Activated CD4-positive, alpha-beta T cell treated with anti-CD3 and anti-CD28 coated beads, Interleukin-2, amount 10 ng/mL, durations not matched to agents 24 days and 14 days (primary cell): ENCODE data around the gene EPC2. TPM values are rescaled to one million over a fixed set of nuclear protein-coding genes. Genes with fewer than 3 reads are reported as not detected.
A peak's percentile ranks its signal among the peaks of the same experiment; 100 is the strongest.
"Not testable (repeated sequence)": the region's sequence is repeated elsewhere in the genome, so short reads cannot be mapped to it uniquely, and the experiment has no call there.

Experiments
- DNase-seq: peaks from one replicate; pipeline ENCODE4 v3.0.0; 2022
- H3K27ac Mint-ChIP-seq: one replicate; pipeline ENCODE4 v1.8.0; 2022; ENCODE audit warnings: mild to moderate bottlenecking, mixed read lengths
- H3K27me3 Mint-ChIP-seq: one replicate; pipeline ENCODE4 v1.8.0; 2022; ENCODE audit warnings: mixed read lengths
- H3K36me3 Mint-ChIP-seq: one replicate; pipeline ENCODE4 v1.8.0; 2022; ENCODE audit warnings: low read depth, mild to moderate bottlenecking, mixed read lengths
- H3K4me1 Mint-ChIP-seq: one replicate; pipeline ENCODE4 v1.8.0; 2021; ENCODE audit warnings: mixed read lengths
- H3K4me3 Mint-ChIP-seq: one replicate; pipeline ENCODE4 v1.8.0; 2022; ENCODE audit warnings: mild to moderate bottlenecking, moderate library complexity, mixed read lengths
- H3K9me3 Mint-ChIP-seq: one replicate; pipeline ENCODE4 v1.8.0; 2021; ENCODE audit warnings: mixed read lengths
- intact Hi-C: fragments of 100-400 bp; cut with micrococcal nuclease; formaldehyde crosslinking; loops from one replicate; pipeline ENCODE4 v1.15.1; 2023
- total RNA-seq: library from RNA; stranded (reverse); gene quantifications from 2 replicates; pipeline ENCODE4 v1.2.3, GENCODE V29; 2022

The EPC2 gene
- total RNA-seq, 1 donor from 2014 or later, result 30.6 TPM

GRCh38 chr2:148645539-148646230 lies 1.1 kb downstream of the EPC2 start:
- DNase-seq, result peak; percentile 91
- H3K27me3 Mint-ChIP-seq, result peaks cover 12% of the 10 kb centered on the region
- peaks cover 9% of the 10 kb centered on the region for H3K36me3 Mint-ChIP-seq
- intact Hi-C loops, result loop anchor here (1.0 to 10.0 kb wide), 9 partner anchors 14 to 798 kb away; partner anchors contain the start of genes ACVR2A and ORC4
- H3K9me3 Mint-ChIP-seq, result no peaks in the 10 kb centered on the region
- peaks cover 37% of the 10 kb centered on the region for H3K4me1 Mint-ChIP-seq
- H3K4me3 Mint-ChIP-seq, result peak overlapping the region; percentile 86
- H3K27ac Mint-ChIP-seq, result peak overlapping the region; percentile 98

GRCh38 chr2:148646231-148646559 lies 1.6 kb downstream of the EPC2 start:
- intact Hi-C loops, result loop anchor here (1.0 to 10.0 kb wide), 6 partner anchors 13 to 799 kb away; partner anchors contain the start of gene ACVR2A

GRCh38 chr2:148647711-148648110 lies 3.2 kb downstream of the EPC2 start:
- H3K9me3 Mint-ChIP-seq, DNase-seq, H3K27ac Mint-ChIP-seq, H3K36me3 Mint-ChIP-seq, H3K27me3 Mint-ChIP-seq, H3K4me3 Mint-ChIP-seq: not testable (repeated sequence)
- intact Hi-C loops, result loop anchor here (5.0 to 10.0 kb wide), 5 partner anchors 165 to 800 kb away; partner anchors contain the start of gene ACVR2A
- H3K4me1 Mint-ChIP-seq, result peaks cover 57% of the 10 kb centered on the region

More at GRCh38 chr2:148646231-148646559, 1.6 kb downstream of the EPC2 start:
- Mint-ChIP-seq H3K4me1 (peaks cover 42% of the 10 kb centered on the region), H3K27me3 (peaks cover 7% of the 10 kb centered on the region), H3K4me3 (peak overlapping the region; percentile 86), H3K36me3 (peaks cover 9% of the 10 kb centered on the region), H3K27ac (peak overlapping the region; percentile 98), H3K9me3 (no peaks in the 10 kb centered on the region)
- no peak for DNase-seq

- no peak for DNase-seq
- peaks cover 57% of the 10 kb centered on the region for H3K4me1 Mint-ChIP-seq
- H3K27ac Mint-ChIP-seq, result no peak overlapping the region
- no peaks in the 10 kb centered on the region for H3K9me3 Mint-ChIP-seq
- peaks cover 8% of the 10 kb centered on the region for H3K36me3 Mint-ChIP-seq
- intact Hi-C loops, result loop anchor here (5.0 to 10.0 kb wide), 5 partner anchors 162 to 803 kb away; partner anchors contain the start of gene ACVR2A
- no peak overlapping the region for H3K4me3 Mint-ChIP-seq
- no peaks in the 10 kb centered on the region for H3K27me3 Mint-ChIP-seq
Observed at GRCh38 chr2:148649936-148650335, 5.4 kb downstream of the EPC2 start.

GRCh38 chr2:148650881-148651280 lies 6.3 kb downstream of the EPC2 start:
- Mint-ChIP-seq H3K27me3 (no peaks in the 10 kb centered on the region), H3K9me3 (no peaks in the 10 kb centered on the region), H3K4me3 (peak overlapping the region; percentile 4), H3K36me3 (peaks cover 6% of the 10 kb centered on the region), H3K27ac (no peak overlapping the region), H3K4me1 (peaks cover 58% of the 10 kb centered on the region)
- intact Hi-C loops, result no loop called here
- no peak for DNase-seq

- H3K4me1 Mint-ChIP-seq, result peaks cover 57% of the 10 kb centered on the region
- no peaks in the 10 kb centered on the region for H3K9me3 Mint-ChIP-seq
- peak overlapping the region; percentile 9 for H3K4me3 Mint-ChIP-seq
- no peak overlapping the region for H3K27ac Mint-ChIP-seq
- no peak for DNase-seq
- H3K27me3 Mint-ChIP-seq, result no peaks in the 10 kb centered on the region
- intact Hi-C loops, result no loop called here
- peaks cover 2% of the 10 kb centered on the region for H3K36me3 Mint-ChIP-seq
Observed at GRCh38 chr2:148651972-148652371, 7.4 kb downstream of the EPC2 start.

GRCh38 chr2:148653437-148653836 lies 8.9 kb downstream of the EPC2 start:
- H3K4me1 Mint-ChIP-seq, result peaks cover 70% of the 10 kb centered on the region
- no peaks in the 10 kb centered on the region for H3K9me3 Mint-ChIP-seq
- intact Hi-C loops, result no loop called here
- H3K4me3 Mint-ChIP-seq, result peak overlapping the region; percentile 11
- H3K36me3 Mint-ChIP-seq, result peaks cover 2% of the 10 kb centered on the region
- H3K27me3 Mint-ChIP-seq, result no peaks in the 10 kb centered on the region
- no peak for DNase-seq
- H3K27ac Mint-ChIP-seq, result peak overlapping the region; percentile 38

- DNase-seq, result no peak
- Mint-ChIP-seq H3K27ac (no peak overlapping the region), H3K27me3 (no peaks in the 10 kb centered on the region), H3K9me3 (no peaks in the 10 kb centered on the region), H3K36me3 (no peaks in the 10 kb centered on the region), H3K4me3 (no peak overlapping the region), H3K4me1 (peaks cover 68% of the 10 kb centered on the region)
- intact Hi-C loops, result no loop called here
Observed at GRCh38 chr2:148654435-148654834, 9.9 kb downstream of the EPC2 start.

- intact Hi-C loops, result loop anchor here (5.0 kb wide), 1 partner anchor 71 kb away; no protein-coding TSS in a partner anchor
- DNase-seq, result no peak
- H3K36me3 Mint-ChIP-seq, result no peaks in the 10 kb centered on the region
- no peaks in the 10 kb centered on the region for H3K9me3 Mint-ChIP-seq
- H3K4me3 Mint-ChIP-seq, result no peak overlapping the region
- H3K27me3 Mint-ChIP-seq, result no peaks in the 10 kb centered on the region
- H3K27ac Mint-ChIP-seq, result no peak overlapping the region
- H3K4me1 Mint-ChIP-seq, result peaks cover 68% of the 10 kb centered on the region
Observed at GRCh38 chr2:148656516-148656915, 12.0 kb downstream of the EPC2 start.

GRCh38 chr2:148658807-148659722 lies 14.5 kb downstream of the EPC2 start:
- peaks cover 45% of the 10 kb centered on the region for H3K4me1 Mint-ChIP-seq
- peak overlapping the region; percentile 65 for H3K4me3 Mint-ChIP-seq
- peaks cover 8% of the 10 kb centered on the region for H3K36me3 Mint-ChIP-seq
- H3K27ac Mint-ChIP-seq, result peak overlapping the region; percentile 87
- peak; percentile 71 for DNase-seq
- no peaks in the 10 kb centered on the region for H3K27me3 Mint-ChIP-seq
- no peaks in the 10 kb centered on the region for H3K9me3 Mint-ChIP-seq
- intact Hi-C loops, result loop anchor here (1.0 to 5.0 kb wide), 5 partner anchors 13 to 68 kb away; no protein-coding TSS in a partner anchor

- no peak for DNase-seq
- Mint-ChIP-seq H3K4me3 (peak overlapping the region; percentile 15), H3K9me3 (no peaks in the 10 kb centered on the region), H3K27ac (peak overlapping the region; percentile 4), H3K27me3 (no peaks in the 10 kb centered on the region), H3K36me3 (peaks cover 8% of the 10 kb centered on the region), H3K4me1 (peaks cover 48% of the 10 kb centered on the region)
- intact Hi-C loops, result no loop called here
Observed at GRCh38 chr2:148660999-148661398, 16.4 kb downstream of the EPC2 start.

- intact Hi-C loops, H3K4me3 Mint-ChIP-seq, H3K27me3 Mint-ChIP-seq, DNase-seq, H3K9me3 Mint-ChIP-seq, H3K27ac Mint-ChIP-seq, H3K36me3 Mint-ChIP-seq: not testable (repeated sequence)
- peaks cover 45% of the 10 kb centered on the region for H3K4me1 Mint-ChIP-seq
Observed at GRCh38 chr2:148662332-148662731, 17.8 kb downstream of the EPC2 start.

- intact Hi-C loops, result no loop called here
- Mint-ChIP-seq H3K9me3 (no peaks in the 10 kb centered on the region), H3K36me3 (peaks cover 11% of the 10 kb centered on the region), H3K4me1 (peaks cover 43% of the 10 kb centered on the region), H3K4me3 (no peak overlapping the region), H3K27me3 (no peaks in the 10 kb centered on the region), H3K27ac (no peak overlapping the region)
- DNase-seq, result no peak
Observed at GRCh38 chr2:148664229-148664628, 19.7 kb downstream of the EPC2 start.

GRCh38 chr2:148666555-148666954 lies 22.0 kb downstream of the EPC2 start:
- Mint-ChIP-seq H3K9me3 (no peaks in the 10 kb centered on the region), H3K4me1 (peaks cover 38% of the 10 kb centered on the region), H3K36me3 (peaks cover 16% of the 10 kb centered on the region), H3K27ac (no peak overlapping the region), H3K27me3 (no peaks in the 10 kb centered on the region), H3K4me3 (no peak overlapping the region)
- no peak for DNase-seq
- intact Hi-C loops, result no loop called here
